H9 (cell line): ENCODE results near the gene DDX4. TPM values are rescaled to one million over a fixed set of nuclear protein-coding genes. Genes with fewer than 3 reads are reported as not detected.
"Not testable (repeated sequence)": the region's sequence is repeated elsewhere in the genome, so short reads cannot be mapped to it uniquely, and the experiment has no call there.

Experiments
- DNase-seq: peaks from one replicate; pipeline ENCODE4 v3.0.0-alpha.2; 2017
- H2AFZ ChIP-seq: one replicate; pipeline ENCODE4 v1.6.1; 2013; ENCODE audit warnings: mild to moderate bottlenecking, low read length, control low read depth, moderate library complexity
- H2AK5ac ChIP-seq: 2 replicates; pipeline ENCODE4 v1.6.1; 2013; ENCODE audit warnings: low read length, control low read depth, mixed read lengths; ENCODE audit not compliant: insufficient read length
- H2BK120ac ChIP-seq: one replicate; pipeline ENCODE4 v1.6.1; 2013; ENCODE audit warnings: low read depth, mild to moderate bottlenecking, low read length, control low read depth, inconsistent platforms; ENCODE audit not compliant: poor library complexity, severe bottlenecking
- H2BK12ac ChIP-seq: 2 replicates; pipeline ENCODE4 v1.6.1; 2013; ENCODE audit warnings: low read length, control low read depth, mixed read lengths, low read depth; ENCODE audit not compliant: insufficient read length
- H2BK15ac ChIP-seq: 2 replicates; pipeline ENCODE4 v1.6.1; 2013; ENCODE audit warnings: low read depth, low read length, control low read depth
- H2BK20ac ChIP-seq: one replicate; pipeline ENCODE4 v1.6.1; 2013; ENCODE audit warnings: low read depth, mild to moderate bottlenecking, low read length, control low read depth, inconsistent platforms; ENCODE audit not compliant: poor library complexity, severe bottlenecking
- H2BK5ac ChIP-seq: 2 replicates; pipeline ENCODE4 v1.6.1; 2013; ENCODE audit warnings: low read length, control low read depth, mixed read lengths; ENCODE audit not compliant: insufficient read length
- H3K14ac ChIP-seq: 2 replicates; pipeline ENCODE4 v1.6.1; 2013; ENCODE audit warnings: low read length, control low read depth; ENCODE audit not compliant: insufficient read depth
- H3K18ac ChIP-seq: 2 replicates; pipeline ENCODE4 v1.6.1; 2013; ENCODE audit warnings: low read depth, mild to moderate bottlenecking, mixed read lengths, low read length, control low read depth; ENCODE audit not compliant: insufficient read length
- H3K23ac ChIP-seq: 2 replicates; pipeline ENCODE4 v1.6.1; 2013; ENCODE audit warnings: low read length, control low read depth, mixed read lengths, low read depth; ENCODE audit not compliant: insufficient read length
- H3K23me2 ChIP-seq: 2 replicates; pipeline ENCODE4 v1.6.1; 2013; ENCODE audit warnings: low read depth, mild to moderate bottlenecking, mixed read lengths, low read length, control low read depth; ENCODE audit not compliant: insufficient read length, poor library complexity, severe bottlenecking
- H3K27ac ChIP-seq: 2 replicates; pipeline ENCODE4 v1.5.1; 2013; ENCODE audit warnings: low read length, control low read depth, mixed read lengths, low read depth; ENCODE audit not compliant: insufficient read length
- H3K27me3 ChIP-seq: 2 replicates; pipeline ENCODE4 v1.6.1; 2013; ENCODE audit warnings: low read length, control low read depth, inconsistent platforms; ENCODE audit not compliant: insufficient read depth
- H3K4ac ChIP-seq: 2 replicates; pipeline ENCODE4 v1.6.1; 2013; ENCODE audit warnings: low read depth, mild to moderate bottlenecking, control low read depth, inconsistent platforms, low read length, moderate library complexity
- H3K4me1 ChIP-seq: 2 replicates; pipeline ENCODE4 v1.6.1; 2013; ENCODE audit warnings: low read length, control low read depth, inconsistent platforms; ENCODE audit not compliant: insufficient read depth
- H3K4me2 ChIP-seq: 2 replicates; pipeline ENCODE4 v1.6.1; 2013; ENCODE audit warnings: low read length, control low read depth, mixed read lengths; ENCODE audit not compliant: insufficient read length, insufficient read depth
- H3K56ac ChIP-seq: 2 replicates; pipeline ENCODE4 v1.6.1; 2013; ENCODE audit warnings: low read depth, mild to moderate bottlenecking, mixed read lengths, low read length, control low read depth; ENCODE audit not compliant: insufficient read length
- H3K79me1 ChIP-seq: 2 replicates; pipeline ENCODE4 v1.6.1; 2013; ENCODE audit warnings: low read depth, mild to moderate bottlenecking, moderate library complexity, low read length, control low read depth, inconsistent platforms; ENCODE audit not compliant: insufficient read depth, poor library complexity, severe bottlenecking
- H3K79me2 ChIP-seq: 2 replicates; pipeline ENCODE4 v1.6.1; 2013; ENCODE audit warnings: low read length, control low read depth, inconsistent platforms; ENCODE audit not compliant: insufficient read depth
- H3K9ac ChIP-seq: 2 replicates; pipeline ENCODE4 v1.6.1; 2013; ENCODE audit warnings: low read length, control low read depth, mixed read lengths; ENCODE audit not compliant: insufficient read length; ENCODE audit errors: extremely low read depth
- H3K9me3 ChIP-seq: one replicate; pipeline ENCODE4 v1.6.1; 2013; ENCODE audit warnings: low read depth, low read length, inconsistent platforms; ENCODE audit not compliant: control insufficient read depth
- H3T11ph ChIP-seq: one replicate; pipeline ENCODE4 v1.6.1; 2013; ENCODE audit warnings: mild to moderate bottlenecking, low read length, control low read depth, inconsistent platforms
- H4K20me1 ChIP-seq: one replicate; pipeline ENCODE4 v1.6.1; 2013; ENCODE audit not compliant: control insufficient read depth, insufficient read length, insufficient read depth
- H4K5ac ChIP-seq: 2 replicates; pipeline ENCODE4 v1.6.1; 2013; ENCODE audit warnings: low read depth, mild to moderate bottlenecking, mixed read lengths, low read length, control low read depth; ENCODE audit not compliant: insufficient read length
- H4K8ac ChIP-seq: replicated peaks from 2 replicates; pipeline ENCODE4 v1.6.1; 2013; ENCODE audit warnings: low read length, control low read depth, mixed read lengths, low read depth; ENCODE audit not compliant: insufficient read length
- H4K91ac ChIP-seq: 2 replicates; pipeline ENCODE4 v1.6.1; 2013; ENCODE audit warnings: low read depth, mild to moderate bottlenecking, moderate library complexity, mixed read lengths, low read length, control low read depth; ENCODE audit not compliant: insufficient read length
- H3K27ac Mint-ChIP-seq, 3 experiments: 2 replicates in 2 of 3; 3 replicates in 1 of 3; pipeline ENCODE4 v1.8.0; 2020 to 2021; ENCODE audit warnings: mixed read lengths in 3 of 3, mild to moderate bottlenecking in 1 of 3, moderate library complexity in 1 of 3
- H3K27me3 Mint-ChIP-seq: 2 replicates; pipeline ENCODE4 v1.8.0; 2021; ENCODE audit warnings: low read depth, mild to moderate bottlenecking, moderate library complexity, mixed read lengths
- H3K36me3 Mint-ChIP-seq, 3 experiments: 2 replicates in 2 of 3; 3 replicates in 1 of 3; pipeline ENCODE4 v1.8.0; 2020 to 2021; ENCODE audit warnings: low read depth in 3 of 3, mixed read lengths in 3 of 3; ENCODE audit not compliant: insufficient read depth in 1 of 3
- H3K4me1 Mint-ChIP-seq, 2 experiments: 2 replicates each; pipeline ENCODE4 v1.8.0; 2020; ENCODE audit warnings: mixed read lengths in 2 of 2
- H3K4me3 Mint-ChIP-seq, 2 experiments: 2 replicates in 1 of 2; 3 replicates in 1 of 2; pipeline ENCODE4 v1.8.0; 2020 to 2021; ENCODE audit warnings: mild to moderate bottlenecking in 2 of 2, mixed read lengths in 2 of 2, moderate library complexity in 1 of 2
- H3K9me3 Mint-ChIP-seq, 2 experiments: 2 replicates in 1 of 2; 3 replicates in 1 of 2; pipeline ENCODE4 v1.8.0; 2020; ENCODE audit warnings: mild to moderate bottlenecking in 2 of 2, mixed read lengths in 2 of 2, moderate library complexity in 1 of 2
- WGBS: extraction: QIAGEN DNeasy Blood & Tissue Kit; methylation state at CpG from one replicate; pipeline ENCODE4 v1.1.7; 2013; ENCODE audit warnings: missing lambda C conversion rate, low lambda C conversion rate, mixed read lengths; ENCODE audit not compliant: insufficient read length; ENCODE audit errors: extremely low coverage; 5-methylcytosine and 5-hydroxymethylcytosine counted together
- total RNA-seq: library from RNA; stranded (reverse); gene quantifications from 2 replicates; pipeline ENCODE4 v1.2.1, GENCODE V29; 2021
- TF ChIP-seq, protein P1 (sequence below): fragments of 200-600 bp; sonication (generic); conservative IDR thresholded peaks from 3 replicates; pipeline ENCODE4 v1.8.0; 2021; ENCODE audit warnings: antibody characterized with exemption, mild to moderate bottlenecking

The DDX4 gene
- total RNA-seq, 1 experiment from 2014 or later = not detected

DNA sequence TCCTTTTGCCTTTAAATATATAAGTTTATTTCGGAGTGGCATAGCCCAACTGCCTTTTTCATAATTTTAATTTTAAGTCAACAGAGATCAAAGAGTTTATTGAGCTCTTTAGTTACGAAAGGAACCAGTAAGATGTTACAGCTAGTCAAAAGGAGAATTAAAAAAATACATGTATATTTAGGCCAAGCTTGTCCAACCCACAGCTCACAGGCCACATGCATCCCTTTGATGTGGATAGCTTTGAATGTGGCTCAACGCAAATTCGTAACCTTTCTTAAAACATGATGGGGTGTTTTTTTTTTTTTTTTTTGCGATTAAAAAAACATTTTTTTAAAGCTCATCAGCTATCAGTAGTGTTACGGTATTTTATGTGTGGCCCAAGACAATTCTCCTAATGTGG, 63.1 kb downstream of the DDX4 start:
- H3K4me1 Mint-ChIP-seq = no peaks in the 10 kb centered on the region
- H2BK120ac ChIP-seq = no peak overlapping the region
- H3K4me3 Mint-ChIP-seq = no peak overlapping the region
- no peak overlapping the region for H4K8ac ChIP-seq
- H4K20me1 ChIP-seq = no peaks in the 10 kb centered on the region
- no peak overlapping the region for H2AK5ac ChIP-seq
- H3K56ac ChIP-seq = no peak overlapping the region
- no peaks in the 10 kb centered on the region for H3K9me3 ChIP-seq
- no peak overlapping the region for H3K4me2 ChIP-seq
- no peak for DNase-seq
- H3K4me1 ChIP-seq = no peaks in the 10 kb centered on the region
- H3T11ph ChIP-seq = no peak overlapping the region
- no peaks in the 10 kb centered on the region for H3K27me3 Mint-ChIP-seq
- no peak overlapping the region for H2BK12ac ChIP-seq
- no peak overlapping the region for H3K14ac ChIP-seq
- H3K4ac ChIP-seq = no peak overlapping the region
- H2BK5ac ChIP-seq = no peak overlapping the region
- no peak overlapping the region for H3K27ac ChIP-seq
- peaks cover 0 to under 1% (median 0%) of the 10 kb centered on the region in 3 experiments; a peak in 1 of 7 replicates for H3K36me3 Mint-ChIP-seq
- H2BK15ac ChIP-seq = no peak overlapping the region
- H3K23me2 ChIP-seq = no peaks in the 10 kb centered on the region
- no peak overlapping the region for H3K18ac ChIP-seq
- H4K5ac ChIP-seq = no peak overlapping the region
- no peaks in the 10 kb centered on the region for H3K79me2 ChIP-seq
- no peak overlapping the region for H3K27ac Mint-ChIP-seq
- WGBS = no CpG with 5 or more reads among the region's 6 CpGs
- H3K27me3 ChIP-seq = no peaks in the 10 kb centered on the region
- H3K23ac ChIP-seq = no peak overlapping the region
- H3K9me3 Mint-ChIP-seq = no peaks in the 10 kb centered on the region
- H2BK20ac ChIP-seq = no peak overlapping the region
- no peak overlapping the region for H4K91ac ChIP-seq
- H3K9ac ChIP-seq = no peak overlapping the region
- no peak overlapping the region for H2AFZ ChIP-seq
- TF ChIP-seq, protein P1, sequence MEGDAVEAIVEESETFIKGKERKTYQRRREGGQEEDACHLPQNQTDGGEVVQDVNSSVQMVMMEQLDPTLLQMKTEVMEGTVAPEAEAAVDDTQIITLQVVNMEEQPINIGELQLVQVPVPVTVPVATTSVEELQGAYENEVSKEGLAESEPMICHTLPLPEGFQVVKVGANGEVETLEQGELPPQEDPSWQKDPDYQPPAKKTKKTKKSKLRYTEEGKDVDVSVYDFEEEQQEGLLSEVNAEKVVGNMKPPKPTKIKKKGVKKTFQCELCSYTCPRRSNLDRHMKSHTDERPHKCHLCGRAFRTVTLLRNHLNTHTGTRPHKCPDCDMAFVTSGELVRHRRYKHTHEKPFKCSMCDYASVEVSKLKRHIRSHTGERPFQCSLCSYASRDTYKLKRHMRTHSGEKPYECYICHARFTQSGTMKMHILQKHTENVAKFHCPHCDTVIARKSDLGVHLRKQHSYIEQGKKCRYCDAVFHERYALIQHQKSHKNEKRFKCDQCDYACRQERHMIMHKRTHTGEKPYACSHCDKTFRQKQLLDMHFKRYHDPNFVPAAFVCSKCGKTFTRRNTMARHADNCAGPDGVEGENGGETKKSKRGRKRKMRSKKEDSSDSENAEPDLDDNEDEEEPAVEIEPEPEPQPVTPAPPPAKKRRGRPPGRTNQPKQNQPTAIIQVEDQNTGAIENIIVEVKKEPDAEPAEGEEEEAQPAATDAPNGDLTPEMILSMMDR = no peak
- H3K79me1 ChIP-seq = no peaks in the 10 kb centered on the region

DNA sequence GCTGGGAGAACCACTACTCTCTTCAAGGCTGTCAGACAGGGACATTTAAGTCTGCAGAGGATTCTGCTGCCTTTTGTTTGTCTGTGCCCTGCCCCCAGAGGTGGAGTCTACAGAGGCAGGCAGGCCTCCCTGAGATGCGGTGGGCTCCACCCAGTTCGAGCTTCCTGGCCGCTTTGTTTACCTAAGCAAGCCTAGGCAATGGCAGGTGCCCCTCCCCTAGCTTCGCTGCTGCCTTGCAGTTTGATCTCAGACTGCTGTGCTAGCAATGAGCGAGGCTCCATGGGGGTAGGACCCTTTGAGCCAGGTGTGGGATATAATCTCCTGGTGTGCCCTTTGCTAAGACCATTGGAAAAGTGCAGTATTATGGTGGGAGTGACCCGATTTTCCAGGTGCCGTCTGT, 71.0 kb downstream of the DDX4 start:
- not testable (repeated sequence) for H3K9ac ChIP-seq, H2BK15ac ChIP-seq, H3K79me2 ChIP-seq, H3K4me1 ChIP-seq, H3K79me1 ChIP-seq, H3K14ac ChIP-seq, H3K4ac ChIP-seq, H2BK12ac ChIP-seq, H3K18ac ChIP-seq, H3K23ac ChIP-seq, H3K4me1 Mint-ChIP-seq, H4K20me1 ChIP-seq, H4K8ac ChIP-seq, H3T11ph ChIP-seq, H3K9me3 ChIP-seq, H2BK20ac ChIP-seq, H2BK5ac ChIP-seq, H2AFZ ChIP-seq, H4K91ac ChIP-seq, H3K4me3 Mint-ChIP-seq, DNase-seq, H4K5ac ChIP-seq, H3K56ac ChIP-seq, H3K27me3 ChIP-seq, H3K4me2 ChIP-seq, H2AK5ac ChIP-seq, H3K27ac ChIP-seq, H2BK120ac ChIP-seq, H3K23me2 ChIP-seq, H3K27me3 Mint-ChIP-seq, H3K27ac Mint-ChIP-seq
- Mint-ChIP-seq H3K36me3 (peaks cover 3 to 21% (median 18%) of the 10 kb centered on the region in 3 experiments; a peak in 5 of 7 replicates), H3K9me3 (peaks cover 28 to 33% of the 10 kb centered on the region in 2 experiments)
- no CpG with 5 or more reads among the region's 7 CpGs for WGBS
